HCT116 (cell line): ENCODE data around the gene PRMT1. TPM values are rescaled to one million over a fixed set of nuclear protein-coding genes. Genes with fewer than 3 reads are reported as not detected.

Experiments used
- ATAC-seq: fragments of 200-7000 bp; cut with Tn5 transposase; 2 replicates; pipeline ENCODE4 v1.9.1; 2020; ENCODE audit warnings: mild to moderate bottlenecking, moderate library complexity
- BruUV-seq: library from RNA; stranded (reverse); fragments of 400-500 nt; replicated peaks from 2 replicates; lab custom pipeline; 2021; lab: Mats Ljungman, UMichigan
- CTCF ChIA-PET: fragments of 300-600 bp; sonication (Branson Sonifier 250); formaldehyde crosslinking; loops from one replicate; lab custom pipeline; 2021; ENCODE audit warnings: antibody characterized with exemption; lab: Charles Lee
- POLR2A ChIA-PET: fragments of 300-600, 350-600 bp; sonication (Branson Sonifier 250); formaldehyde crosslinking; loops from one replicate; lab custom pipeline; 2021; ENCODE audit warnings: antibody characterized with exemption; lab: Charles Lee
- RAD21 ChIA-PET, 2 experiments: fragments of 300-600 bp; sonication (Branson Sonifier 250); formaldehyde crosslinking; loops; one replicate each; lab custom pipeline; 2023; ENCODE audit warnings: low total read pairs in 2 of 2; ENCODE audit not compliant: uncharacterized antibody in 2 of 2, unreplicated experiment in 2 of 2, low non-redundant PET in 1 of 2; lab: Charles Lee
- DNase-seq: peaks from one replicate; pipeline ENCODE4 v3.0.0-alpha.2; 2010; ENCODE audit warnings: low read depth, low spot score
- H2AFZ ChIP-seq: fragments of 200-600 bp; shearing (Covaris generic), sonication (generic); 2 replicates; pipeline ENCODE4 v1.6.1; 2017; ENCODE audit warnings: low read depth, mixed run types, mixed read lengths, antibody characterized with exemption, low read length; ENCODE audit not compliant: poor library complexity, severe bottlenecking
- H3K27ac ChIP-seq: 2 replicates; pipeline ENCODE4 v1.5.1; 2012; ENCODE audit warnings: low read depth, low read length
- H3K27me3 ChIP-seq: fragments of 200-600 bp; sonication (generic); 2 replicates; pipeline ENCODE4 v1.6.1; 2016; ENCODE audit warnings: mixed run types, low read length, mixed read lengths; ENCODE audit not compliant: insufficient read depth
- H3K36me3 ChIP-seq, 2 experiments: fragments of 200-500 bp in 1 of 2; fragments of 200-600 bp in 1 of 2; sonication (Bioruptor generic) in 1 of 2; sonication (generic) in 1 of 2; 2 replicates each; pipeline versions ENCODE4 v1.5.1 to v1.6.1; 2014 to 2016; ENCODE audit warnings: low read length in 2 of 2, inconsistent platforms in 1 of 2, mixed read lengths in 1 of 2, mixed run types in 1 of 2; ENCODE audit not compliant: insufficient read depth in 2 of 2, control insufficient read depth in 1 of 2
- H3K4me1 ChIP-seq, 2 experiments: fragments of 200-600 bp in 1 of 2; sonication (generic) in 1 of 2; 2 replicates each; pipeline versions ENCODE4 v1.5.1 to v1.6.1; 2012 to 2017; ENCODE audit warnings: low read length in 2 of 2, inconsistent platforms in 1 of 2, mild to moderate bottlenecking in 1 of 2, mixed read lengths in 1 of 2, mixed run types in 1 of 2, moderate library complexity in 1 of 2; ENCODE audit not compliant: insufficient read depth in 2 of 2, control insufficient read depth in 1 of 2
- H3K4me2 ChIP-seq: fragments of 200-600 bp; sonication (generic); 2 replicates; pipeline ENCODE4 v1.6.1; 2017; ENCODE audit warnings: mixed run types, low read length, mixed read lengths
- H3K4me3 ChIP-seq, 2 experiments: fragments of 200-600 bp in 1 of 2; sonication (generic) in 1 of 2; replicated peaks in 1 of 2; 2 replicates each; pipeline ENCODE4 v1.5.1; 2011 to 2016; ENCODE audit warnings: low read length in 2 of 2, control low read depth in 1 of 2, low read depth in 1 of 2, mild to moderate bottlenecking in 1 of 2, mixed read lengths in 1 of 2, mixed run types in 1 of 2
- H3K79me2 ChIP-seq: fragments of 200-600 bp; sonication (generic); 2 replicates; pipeline ENCODE4 v1.6.1; 2017; ENCODE audit warnings: mild to moderate bottlenecking, mixed run types, low read length, moderate library complexity, mixed read lengths; ENCODE audit not compliant: insufficient read depth
- H3K9ac ChIP-seq: fragments of 200-600 bp; sonication (generic); 2 replicates; pipeline ENCODE4 v1.6.1; 2016; ENCODE audit warnings: low read length, mixed read lengths
- H3K9me2 ChIP-seq: fragments of 200-600 bp; sonication (generic), shearing (Covaris generic); 2 replicates; pipeline ENCODE4 v1.6.1; 2017; ENCODE audit warnings: mixed run types, mild to moderate bottlenecking, moderate library complexity; ENCODE audit not compliant: insufficient read depth
- H3K9me3 ChIP-seq, 2 experiments: fragments of 200-500 bp in 1 of 2; fragments of 200-600 bp in 1 of 2; sonication (Bioruptor generic) in 1 of 2; sonication (generic) in 1 of 2; 2 replicates each; pipeline ENCODE4 v1.6.1; 2014 to 2017; ENCODE audit warnings: low read length in 2 of 2, mixed read lengths in 2 of 2, inconsistent platforms in 1 of 2, low read depth in 1 of 2, mild to moderate bottlenecking in 1 of 2, mixed run types in 1 of 2, moderate library complexity in 1 of 2; ENCODE audit not compliant: control insufficient read depth in 1 of 2, insufficient read depth in 1 of 2
- H4K20me1 ChIP-seq: fragments of 200-600 bp; sonication (generic), shearing (Covaris generic); 2 replicates; pipeline ENCODE4 v1.6.1; 2017; ENCODE audit warnings: mixed run types, mild to moderate bottlenecking, moderate library complexity; ENCODE audit not compliant: insufficient read depth
- CBX3 ChIP-seq: IDR thresholded peaks from 2 replicates; pipeline ENCODE4 v1.6.1; 2012; ENCODE audit warnings: low read depth
- CEBPB ChIP-seq: IDR thresholded peaks from 2 replicates; pipeline ENCODE4 v1.6.1; 2012; ENCODE audit warnings: low read depth
- EGR1 ChIP-seq: IDR thresholded peaks from 2 replicates; pipeline ENCODE4 v1.6.1; 2012; ENCODE audit warnings: low read depth
- ELF1 ChIP-seq: IDR thresholded peaks from 2 replicates; pipeline ENCODE4 v1.6.1; 2012; ENCODE audit warnings: low read depth, borderline replicate concordance
- EZH2 ChIP-seq: fragments of 200-600 bp; sonication (generic); IDR thresholded peaks from 2 replicates; pipeline ENCODE4 v1.6.1; 2017; ENCODE audit warnings: antibody characterized with exemption, mixed run types
- FOSL1 ChIP-seq: IDR thresholded peaks from 2 replicates; pipeline ENCODE4 v1.6.1; 2012; ENCODE audit warnings: low read depth
- JUND ChIP-seq: IDR thresholded peaks from 2 replicates; pipeline ENCODE4 v1.6.1; 2012
- POLR2A ChIP-seq: IDR thresholded peaks from 2 replicates; pipeline ENCODE4 v1.7.0; 2011; ENCODE audit warnings: borderline replicate concordance; ENCODE audit not compliant: insufficient read depth, insufficient read length; ENCODE audit errors: extremely low read depth
- RAD21 ChIP-seq: IDR thresholded peaks from 2 replicates; pipeline ENCODE4 v1.6.1; 2012; ENCODE audit warnings: low read depth, mild to moderate bottlenecking
- SIN3A ChIP-seq: IDR thresholded peaks from 2 replicates; pipeline ENCODE4 v1.6.1; 2012; ENCODE audit warnings: low read depth
- SP1 ChIP-seq: IDR thresholded peaks from 2 replicates; pipeline ENCODE4 v1.6.1; 2012; ENCODE audit warnings: low read depth
- SRF ChIP-seq: IDR thresholded peaks from 2 replicates; pipeline ENCODE4 v1.6.1; 2012; ENCODE audit warnings: low read depth
- YY1 ChIP-seq: IDR thresholded peaks from 2 replicates; pipeline ENCODE4 v1.6.1; 2011; ENCODE audit warnings: low read length, low read depth, moderate library complexity, mild to moderate bottlenecking; ENCODE audit not compliant: insufficient replicate concordance; ENCODE audit errors: extremely low read depth
- ZFX ChIP-seq: fragments of 450-650 bp; IDR thresholded peaks from 2 replicates; pipeline ENCODE4 v1.6.1; 2017
- ZNF274 ChIP-seq: fragments of 200-500 bp; sonication (Bioruptor generic); IDR thresholded peaks from 2 replicates; pipeline ENCODE4 v1.6.1; 2014; ENCODE audit warnings: mild to moderate bottlenecking, low read depth, low read length, inconsistent platforms
- intact Hi-C: fragments of 100-400 bp; cut with micrococcal nuclease; formaldehyde crosslinking; loops from 2 replicates; pipeline ENCODE4 v1.10.0; 2022
- total RNA-seq: library from RNA; stranded (reverse); gene quantifications from one replicate; pipeline ENCODE4 v1.2.1, GENCODE V29; 2021; ENCODE audit not compliant: unreplicated experiment
- TF ChIP-seq, protein P1 (sequence below): IDR thresholded peaks from 2 replicates; pipeline ENCODE4 v1.6.1; 2012
- TF ChIP-seq, protein P2 (sequence below): IDR thresholded peaks from 2 replicates; pipeline ENCODE4 v1.6.1; 2012
- TF ChIP-seq, protein P3 (sequence below): IDR thresholded peaks from 2 replicates; pipeline ENCODE4 v1.6.1; 2012; ENCODE audit warnings: low read depth
- TF ChIP-seq, protein P4 (sequence below), 3 experiments: fragments of 200-600 bp in 1 of 3; sonication (generic) in 1 of 3; IDR thresholded peaks in 2 of 3; conservative IDR thresholded peaks in 1 of 3; 2 replicates each; pipeline ENCODE4 v1.5.1; 2012 to 2017; ENCODE audit warnings: low read depth in 2 of 3, low read length in 2 of 3, antibody characterized with exemption in 1 of 3, borderline replicate concordance in 1 of 3, control low read depth in 1 of 3, mild to moderate bottlenecking in 1 of 3, mixed read lengths in 1 of 3, mixed run types in 1 of 3, moderate library complexity in 1 of 3; ENCODE audit not compliant: insufficient read depth in 1 of 3
- TF ChIP-seq, protein P5 (sequence below): IDR thresholded peaks from 2 replicates; pipeline ENCODE4 v1.6.1; 2011; ENCODE audit warnings: mild to moderate bottlenecking, low read length, moderate library complexity; ENCODE audit not compliant: insufficient replicate concordance; ENCODE audit errors: extremely low read depth

The PRMT1 gene
- total RNA-seq, 1 experiment from 2014 or later: 428 TPM

DNA sequence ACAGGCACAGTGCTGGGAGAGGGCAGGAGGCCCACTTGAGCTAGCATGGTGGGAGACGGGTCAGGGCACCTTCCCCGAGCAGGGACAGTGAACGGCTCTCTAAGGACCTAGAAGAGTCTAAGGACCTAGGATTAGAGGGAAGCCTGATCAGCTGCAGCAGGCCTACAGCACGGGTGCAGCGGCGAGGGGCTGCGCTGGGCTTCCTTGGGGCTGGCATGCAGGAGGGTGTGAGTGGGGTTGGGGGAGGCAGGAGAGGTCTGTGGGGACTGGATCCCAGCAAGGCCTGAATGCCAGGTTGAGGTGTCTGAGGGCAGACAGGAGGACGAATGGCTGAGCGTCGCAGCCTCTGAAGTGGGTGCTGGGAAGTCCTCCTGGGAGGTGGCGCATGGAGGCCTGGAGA is 31.5 kb upstream of the PRMT1 start:
- CTCF ChIA-PET: no interaction called here
- peaks cover 23 to 25% of the 10 kb centered on the region in 2 experiments; a peak in 3 of 4 replicates for H3K36me3 ChIP-seq
- H3K27me3 ChIP-seq: no peaks in the 10 kb centered on the region
- no peak overlapping the region for H3K9ac ChIP-seq
- peaks cover 80% of the 10 kb centered on the region for H3K79me2 ChIP-seq
- RAD21 ChIA-PET: no interaction called here
- H4K20me1 ChIP-seq: no peaks in the 10 kb centered on the region
- H3K4me1 ChIP-seq: peaks cover 6 to 15% of the 10 kb centered on the region in 2 experiments
- intact Hi-C loops: no loop called here
- H2AFZ ChIP-seq: no peak overlapping the region
- H3K9me3 ChIP-seq: no peaks in the 10 kb centered on the region
- BruUV-seq: no TSS peak
- ATAC-seq: no peak
- TF ChIP-seq SRF (no peak), SP1 (no peak), EGR1 (no peak), CBX3 (no peak), POLR2A (no peak), EZH2 (no peak), CEBPB (no peak), YY1 (no peak), RAD21 (no peak), SIN3A (no peak), ELF1 (no peak), FOSL1 (no peak), JUND (no peak), ZNF274 (no peak), ZFX (no peak)
- TF ChIP-seq, protein P1, sequence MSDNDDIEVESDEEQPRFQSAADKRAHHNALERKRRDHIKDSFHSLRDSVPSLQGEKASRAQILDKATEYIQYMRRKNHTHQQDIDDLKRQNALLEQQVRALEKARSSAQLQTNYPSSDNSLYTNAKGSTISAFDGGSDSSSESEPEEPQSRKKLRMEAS: no peak
- TF ChIP-seq, protein P2, sequence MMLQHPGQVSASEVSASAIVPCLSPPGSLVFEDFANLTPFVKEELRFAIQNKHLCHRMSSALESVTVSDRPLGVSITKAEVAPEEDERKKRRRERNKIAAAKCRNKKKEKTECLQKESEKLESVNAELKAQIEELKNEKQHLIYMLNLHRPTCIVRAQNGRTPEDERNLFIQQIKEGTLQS: no peak
- TF ChIP-seq, protein P3, sequence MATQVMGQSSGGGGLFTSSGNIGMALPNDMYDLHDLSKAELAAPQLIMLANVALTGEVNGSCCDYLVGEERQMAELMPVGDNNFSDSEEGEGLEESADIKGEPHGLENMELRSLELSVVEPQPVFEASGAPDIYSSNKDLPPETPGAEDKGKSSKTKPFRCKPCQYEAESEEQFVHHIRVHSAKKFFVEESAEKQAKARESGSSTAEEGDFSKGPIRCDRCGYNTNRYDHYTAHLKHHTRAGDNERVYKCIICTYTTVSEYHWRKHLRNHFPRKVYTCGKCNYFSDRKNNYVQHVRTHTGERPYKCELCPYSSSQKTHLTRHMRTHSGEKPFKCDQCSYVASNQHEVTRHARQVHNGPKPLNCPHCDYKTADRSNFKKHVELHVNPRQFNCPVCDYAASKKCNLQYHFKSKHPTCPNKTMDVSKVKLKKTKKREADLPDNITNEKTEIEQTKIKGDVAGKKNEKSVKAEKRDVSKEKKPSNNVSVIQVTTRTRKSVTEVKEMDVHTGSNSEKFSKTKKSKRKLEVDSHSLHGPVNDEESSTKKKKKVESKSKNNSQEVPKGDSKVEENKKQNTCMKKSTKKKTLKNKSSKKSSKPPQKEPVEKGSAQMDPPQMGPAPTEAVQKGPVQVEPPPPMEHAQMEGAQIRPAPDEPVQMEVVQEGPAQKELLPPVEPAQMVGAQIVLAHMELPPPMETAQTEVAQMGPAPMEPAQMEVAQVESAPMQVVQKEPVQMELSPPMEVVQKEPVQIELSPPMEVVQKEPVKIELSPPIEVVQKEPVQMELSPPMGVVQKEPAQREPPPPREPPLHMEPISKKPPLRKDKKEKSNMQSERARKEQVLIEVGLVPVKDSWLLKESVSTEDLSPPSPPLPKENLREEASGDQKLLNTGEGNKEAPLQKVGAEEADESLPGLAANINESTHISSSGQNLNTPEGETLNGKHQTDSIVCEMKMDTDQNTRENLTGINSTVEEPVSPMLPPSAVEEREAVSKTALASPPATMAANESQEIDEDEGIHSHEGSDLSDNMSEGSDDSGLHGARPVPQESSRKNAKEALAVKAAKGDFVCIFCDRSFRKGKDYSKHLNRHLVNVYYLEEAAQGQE: no peak
- TF ChIP-seq, protein P4, sequence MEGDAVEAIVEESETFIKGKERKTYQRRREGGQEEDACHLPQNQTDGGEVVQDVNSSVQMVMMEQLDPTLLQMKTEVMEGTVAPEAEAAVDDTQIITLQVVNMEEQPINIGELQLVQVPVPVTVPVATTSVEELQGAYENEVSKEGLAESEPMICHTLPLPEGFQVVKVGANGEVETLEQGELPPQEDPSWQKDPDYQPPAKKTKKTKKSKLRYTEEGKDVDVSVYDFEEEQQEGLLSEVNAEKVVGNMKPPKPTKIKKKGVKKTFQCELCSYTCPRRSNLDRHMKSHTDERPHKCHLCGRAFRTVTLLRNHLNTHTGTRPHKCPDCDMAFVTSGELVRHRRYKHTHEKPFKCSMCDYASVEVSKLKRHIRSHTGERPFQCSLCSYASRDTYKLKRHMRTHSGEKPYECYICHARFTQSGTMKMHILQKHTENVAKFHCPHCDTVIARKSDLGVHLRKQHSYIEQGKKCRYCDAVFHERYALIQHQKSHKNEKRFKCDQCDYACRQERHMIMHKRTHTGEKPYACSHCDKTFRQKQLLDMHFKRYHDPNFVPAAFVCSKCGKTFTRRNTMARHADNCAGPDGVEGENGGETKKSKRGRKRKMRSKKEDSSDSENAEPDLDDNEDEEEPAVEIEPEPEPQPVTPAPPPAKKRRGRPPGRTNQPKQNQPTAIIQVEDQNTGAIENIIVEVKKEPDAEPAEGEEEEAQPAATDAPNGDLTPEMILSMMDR (IDR thresholded peaks at IDR 0.05 in 2 of 3, conservative IDR thresholded peaks at IDR 0.05 in 1 of 3; ENCODE audit: borderline replicate concordance in 1 of 3, insufficient read depth in 1 of 3, low read depth in 2 of 3, low read length in 2 of 3): no peak
- TF ChIP-seq, protein P5, sequence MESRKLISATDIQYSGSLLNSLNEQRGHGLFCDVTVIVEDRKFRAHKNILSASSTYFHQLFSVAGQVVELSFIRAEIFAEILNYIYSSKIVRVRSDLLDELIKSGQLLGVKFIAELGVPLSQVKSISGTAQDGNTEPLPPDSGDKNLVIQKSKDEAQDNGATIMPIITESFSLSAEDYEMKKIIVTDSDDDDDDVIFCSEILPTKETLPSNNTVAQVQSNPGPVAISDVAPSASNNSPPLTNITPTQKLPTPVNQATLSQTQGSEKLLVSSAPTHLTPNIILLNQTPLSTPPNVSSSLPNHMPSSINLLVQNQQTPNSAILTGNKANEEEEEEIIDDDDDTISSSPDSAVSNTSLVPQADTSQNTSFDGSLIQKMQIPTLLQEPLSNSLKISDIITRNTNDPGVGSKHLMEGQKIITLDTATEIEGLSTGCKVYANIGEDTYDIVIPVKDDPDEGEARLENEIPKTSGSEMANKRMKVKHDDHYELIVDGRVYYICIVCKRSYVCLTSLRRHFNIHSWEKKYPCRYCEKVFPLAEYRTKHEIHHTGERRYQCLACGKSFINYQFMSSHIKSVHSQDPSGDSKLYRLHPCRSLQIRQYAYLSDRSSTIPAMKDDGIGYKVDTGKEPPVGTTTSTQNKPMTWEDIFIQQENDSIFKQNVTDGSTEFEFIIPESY: no peak
- TF ChIP-seq, all 23 proteins: peak for 0
- POLR2A ChIA-PET: interaction anchor here (1.6 kb wide), 1 partner anchor 31 kb away, joined by 3 read pairs; no protein-coding TSS in a partner anchor
- no peak overlapping the region for H3K4me3 ChIP-seq
- DNase-seq: no peak
- H3K27ac ChIP-seq: no peak overlapping the region
- no peaks in the 10 kb centered on the region for H3K9me2 ChIP-seq
- H3K4me2 ChIP-seq: no peak overlapping the region
